ENCODE measurements around the gene ANXA2R.
"Not testable (repeated sequence)": the region's sequence is repeated elsewhere in the genome, so short reads cannot be mapped to it uniquely, and the experiment has no call there.

Gene ANXA2R, protein sequence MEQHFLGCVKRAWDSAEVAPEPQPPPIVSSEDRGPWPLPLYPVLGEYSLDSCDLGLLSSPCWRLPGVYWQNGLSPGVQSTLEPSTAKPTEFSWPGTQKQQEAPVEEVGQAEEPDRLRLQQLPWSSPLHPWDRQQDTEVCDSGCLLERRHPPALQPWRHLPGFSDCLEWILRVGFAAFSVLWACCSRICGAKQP
- 40.4 to 50.0 reads per million in 2 donors for total RNA-seq

DNA sequence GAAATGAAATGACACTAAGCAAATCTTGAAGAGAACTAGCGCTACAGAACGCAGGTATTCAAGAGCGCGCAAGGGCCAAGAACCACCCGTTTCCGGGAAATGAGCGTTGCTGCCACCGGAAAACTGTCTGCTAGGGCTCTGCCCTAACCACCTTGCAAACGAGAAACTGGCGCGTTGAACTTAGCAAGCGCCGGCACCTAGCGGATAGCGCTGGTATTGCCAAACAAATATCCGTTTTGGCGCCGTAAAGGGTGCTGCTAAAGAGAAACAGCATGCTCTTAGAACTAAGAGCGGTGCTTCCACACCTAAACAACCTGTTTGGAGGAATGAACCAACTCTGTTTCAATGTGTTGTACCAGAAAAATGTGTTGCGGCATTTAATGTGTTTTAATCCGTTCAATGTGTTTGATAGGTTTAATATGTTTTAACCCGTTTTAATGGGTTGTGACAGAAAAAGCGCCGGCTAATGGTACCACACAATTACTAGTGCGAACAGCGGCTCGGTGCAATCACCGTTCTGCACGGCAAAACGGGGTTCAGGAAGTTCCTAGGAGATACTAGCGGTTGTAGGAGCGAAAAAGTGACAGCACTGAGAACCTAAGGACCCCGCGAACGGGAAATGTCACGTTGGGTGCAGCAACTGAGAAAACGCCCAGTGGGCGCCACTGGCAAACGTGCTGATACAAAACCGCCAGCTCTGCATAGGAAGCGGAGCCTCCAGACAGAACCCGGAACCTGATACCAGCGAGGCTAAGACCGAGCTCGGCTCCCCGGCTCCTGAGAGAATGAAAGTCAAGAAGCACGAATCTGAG is at the start of gene ANXA2R:
ANXA2R (minus strand) TSS at position 33 of the 812 bp plus-strand sequence. CDS start 273 bp downstream, outside the sequence.
- DNase-seq, result peak; percentile 84

DNA sequence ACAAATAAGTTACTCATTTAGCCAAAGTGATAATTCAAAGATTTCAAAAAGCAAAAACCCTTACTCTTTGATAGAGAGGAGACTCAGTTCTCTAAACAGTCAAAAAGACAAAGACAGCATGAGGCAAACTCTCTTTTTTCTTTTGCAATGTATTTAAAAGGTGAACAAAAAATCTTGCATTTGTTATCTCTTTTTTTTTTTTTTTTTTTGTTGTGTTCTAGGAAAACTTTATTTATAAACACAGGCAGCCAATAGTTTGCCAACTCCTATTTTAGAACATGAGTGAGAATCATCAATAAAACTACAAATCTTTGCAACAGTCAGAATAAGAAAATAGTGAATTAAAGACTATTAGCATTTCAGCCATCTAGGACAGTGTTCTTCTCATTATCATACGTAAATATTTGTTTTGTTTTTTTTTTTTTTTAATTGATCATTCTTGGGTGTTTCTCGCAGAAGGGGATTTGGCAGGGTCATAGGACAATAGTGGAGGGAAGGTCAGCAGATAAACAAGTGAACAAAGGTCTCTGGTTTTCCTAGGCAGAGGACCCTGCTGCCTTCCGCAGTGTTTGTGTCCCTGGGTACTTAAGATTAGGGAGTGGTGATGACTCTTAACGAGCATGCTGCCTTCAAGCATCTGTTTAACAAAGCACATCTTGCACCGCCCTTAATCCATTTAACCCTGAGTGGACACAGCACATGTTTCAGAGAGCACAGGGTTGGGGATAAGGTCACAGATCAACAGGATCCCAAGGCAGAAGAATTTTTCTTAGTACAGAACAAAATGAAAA is 46.2 kb upstream of the ANXA2R start:
- DNase-seq, result not testable (repeated sequence)

DNA sequence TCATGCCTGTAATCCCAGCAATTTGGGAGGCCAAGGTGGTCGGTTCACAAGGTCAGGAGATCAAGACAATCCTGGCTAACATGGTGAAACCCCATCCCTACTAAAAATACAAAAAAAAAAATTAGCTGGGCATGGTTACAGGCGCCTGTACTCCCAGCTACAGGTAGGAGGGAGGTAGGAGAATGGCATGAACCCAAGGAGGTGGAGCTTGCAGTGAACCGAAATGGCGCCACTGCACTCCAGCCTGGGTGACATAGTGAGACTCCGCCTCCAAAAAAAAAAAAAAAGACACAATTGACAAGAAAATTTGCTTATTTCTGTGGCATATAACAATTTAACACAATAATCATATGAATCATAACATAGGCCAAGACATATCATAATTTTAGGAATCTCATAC is 45.3 kb upstream of the ANXA2R start:
- no peak for DNase-seq

DNA sequence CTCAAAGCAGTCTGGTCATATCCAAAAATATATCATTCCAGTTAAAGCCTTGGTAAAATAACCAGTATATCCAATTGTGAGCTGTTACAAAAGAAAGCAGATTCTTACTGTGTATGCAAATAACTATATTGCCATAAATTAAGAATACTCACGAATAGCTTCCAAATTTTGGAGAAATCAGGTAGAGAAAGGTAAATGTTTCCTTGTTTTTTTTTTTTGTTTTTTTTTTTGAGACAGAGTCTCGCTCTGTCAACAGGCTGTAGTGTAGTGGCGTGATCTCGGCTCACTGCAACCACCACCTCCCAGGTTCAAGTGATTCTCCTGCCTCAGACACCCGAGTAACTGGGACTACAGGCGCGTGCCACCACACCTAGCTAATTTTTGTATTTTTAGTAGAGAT is 44.3 kb upstream of the ANXA2R start:
- DNase-seq, result not testable (repeated sequence)

DNA sequence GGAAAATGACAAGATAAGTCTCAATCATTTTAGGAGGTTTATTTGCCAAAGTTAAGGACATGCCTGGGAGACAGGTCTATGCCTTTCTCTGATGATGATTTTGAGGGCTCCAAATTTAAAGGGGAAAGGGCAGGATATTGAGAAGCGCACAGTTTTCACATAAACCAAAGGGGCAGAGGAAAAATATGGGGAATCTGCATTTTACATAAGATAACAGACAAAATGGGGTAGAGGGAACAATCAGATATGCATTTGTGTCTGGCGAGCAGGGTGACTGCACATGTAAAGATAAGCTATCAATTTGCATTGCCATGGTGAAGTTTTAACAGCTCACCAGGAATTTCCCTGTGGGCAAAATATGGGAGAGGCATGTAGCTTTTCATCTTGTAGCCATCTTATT is 41.2 kb upstream of the ANXA2R start:
- DNase-seq, result not testable (repeated sequence)

DNA sequence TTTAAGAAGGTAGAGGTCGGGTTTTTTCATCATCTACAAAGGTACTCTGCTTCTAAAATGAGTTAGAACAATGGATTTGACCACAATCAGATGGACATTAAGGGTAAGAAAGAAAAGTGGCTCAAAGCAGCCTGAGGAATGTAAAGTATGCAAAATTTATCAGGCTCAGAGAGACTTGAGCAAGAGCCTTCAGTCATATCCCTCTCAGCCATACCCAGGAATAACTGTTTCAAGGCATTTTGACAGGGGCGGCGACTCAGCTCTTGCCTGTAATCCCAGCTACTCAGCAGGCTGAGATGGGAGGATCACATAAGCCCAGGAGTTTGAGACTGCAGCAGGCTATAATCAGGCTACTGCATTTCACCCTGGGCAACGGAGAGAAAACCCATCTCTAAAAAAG is 38.8 kb upstream of the ANXA2R start:
- DNase-seq, result no peak

DNA sequence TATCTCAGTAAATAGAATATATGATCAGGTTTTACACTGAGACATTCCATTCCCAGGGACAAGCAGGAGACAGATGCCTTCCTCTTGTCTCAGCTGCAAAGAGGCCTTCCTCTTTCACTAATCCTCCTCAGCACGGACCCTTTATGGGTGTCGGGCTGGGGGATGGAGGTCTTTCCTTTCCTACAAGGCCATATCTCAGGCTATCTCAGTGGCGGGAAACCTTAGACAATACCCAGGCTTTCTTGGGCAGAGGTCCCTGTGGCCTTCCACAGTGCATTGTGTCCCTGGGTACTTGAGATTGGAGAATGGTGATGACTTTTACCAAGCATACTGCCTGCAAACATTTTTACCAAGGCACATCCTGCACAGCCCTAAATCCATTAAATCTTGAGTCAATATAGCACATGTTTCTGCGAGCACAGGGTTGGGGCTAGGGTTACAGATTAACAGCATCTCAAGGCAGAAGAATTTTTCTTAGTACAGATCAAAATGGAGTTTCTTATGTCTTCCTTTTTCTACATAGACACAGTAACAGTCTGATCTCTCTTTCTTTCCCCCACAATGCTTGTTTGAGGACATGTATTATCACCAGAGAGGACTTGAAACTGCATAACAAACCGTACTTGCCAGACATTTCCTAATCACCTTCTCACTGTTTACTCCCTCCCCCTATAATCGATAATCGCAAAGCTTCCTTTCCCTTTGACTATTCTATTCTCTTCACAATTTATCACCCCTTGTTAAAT is 37.5 kb upstream of the ANXA2R start:
- DNase-seq, result not testable (repeated sequence)

DNA sequence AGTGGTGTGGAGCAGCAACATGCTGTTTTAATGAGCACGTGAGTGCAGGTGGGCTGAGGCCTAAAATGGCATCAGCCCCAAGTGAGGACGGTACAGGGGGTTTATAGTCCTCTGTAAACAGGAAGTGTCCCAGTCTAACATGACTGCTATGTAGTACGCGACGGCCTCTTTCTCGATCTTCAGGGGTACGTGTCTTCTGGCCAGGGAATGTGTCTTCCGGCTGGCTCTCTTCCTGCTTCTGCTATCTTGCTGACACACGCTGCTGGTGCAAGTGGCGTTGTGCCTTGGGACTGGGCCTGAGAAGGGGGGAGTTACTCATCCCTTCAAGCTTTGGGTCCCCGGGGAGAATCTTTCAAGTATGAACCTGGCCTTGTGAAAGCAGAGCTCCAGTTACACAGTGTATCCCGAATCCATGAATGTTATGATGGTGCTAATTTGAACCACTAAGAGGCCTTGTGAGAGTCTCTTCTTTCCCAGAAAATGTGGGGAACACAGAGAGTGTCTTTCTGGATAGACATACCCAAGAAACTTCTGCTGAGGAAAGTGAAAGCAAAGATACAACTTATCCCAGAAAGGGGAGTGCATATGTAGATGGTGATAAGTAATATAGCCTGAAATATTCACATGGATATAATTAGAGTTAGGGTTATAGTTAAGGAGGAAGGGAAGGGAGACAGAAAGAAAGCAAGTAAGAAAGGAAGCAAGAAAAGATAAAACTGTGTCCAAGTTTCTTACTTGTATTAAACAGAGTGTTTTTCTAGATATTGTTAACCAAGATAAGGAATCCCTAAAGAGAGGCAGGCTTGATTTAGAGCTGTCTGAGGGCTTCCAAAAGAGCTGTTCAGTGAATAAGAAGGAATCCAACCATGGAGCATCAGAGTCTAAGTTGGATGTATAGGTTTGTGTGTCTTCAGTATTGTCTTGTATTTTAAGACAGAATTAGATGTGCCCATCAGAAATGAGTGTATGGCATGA is 35.5 kb upstream of the ANXA2R start:
- no peak for DNase-seq

DNA sequence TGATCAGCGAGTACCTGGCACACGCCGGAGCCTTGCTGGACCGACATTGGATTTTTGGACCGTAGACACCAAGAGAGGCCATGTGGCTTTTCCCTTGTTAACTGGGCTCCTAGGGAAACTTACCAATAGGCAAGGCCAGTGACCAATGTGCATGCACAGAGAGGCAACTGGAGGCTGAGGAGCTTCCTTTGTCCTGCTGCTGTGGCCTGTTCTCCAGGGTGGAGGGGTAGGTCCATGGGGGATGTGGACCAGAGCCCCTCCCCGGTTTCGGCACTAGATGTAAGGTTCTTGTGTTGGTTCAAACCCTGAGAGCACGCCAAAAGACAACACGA is 34.8 kb upstream of the ANXA2R start:
- DNase-seq, result no peak

DNA sequence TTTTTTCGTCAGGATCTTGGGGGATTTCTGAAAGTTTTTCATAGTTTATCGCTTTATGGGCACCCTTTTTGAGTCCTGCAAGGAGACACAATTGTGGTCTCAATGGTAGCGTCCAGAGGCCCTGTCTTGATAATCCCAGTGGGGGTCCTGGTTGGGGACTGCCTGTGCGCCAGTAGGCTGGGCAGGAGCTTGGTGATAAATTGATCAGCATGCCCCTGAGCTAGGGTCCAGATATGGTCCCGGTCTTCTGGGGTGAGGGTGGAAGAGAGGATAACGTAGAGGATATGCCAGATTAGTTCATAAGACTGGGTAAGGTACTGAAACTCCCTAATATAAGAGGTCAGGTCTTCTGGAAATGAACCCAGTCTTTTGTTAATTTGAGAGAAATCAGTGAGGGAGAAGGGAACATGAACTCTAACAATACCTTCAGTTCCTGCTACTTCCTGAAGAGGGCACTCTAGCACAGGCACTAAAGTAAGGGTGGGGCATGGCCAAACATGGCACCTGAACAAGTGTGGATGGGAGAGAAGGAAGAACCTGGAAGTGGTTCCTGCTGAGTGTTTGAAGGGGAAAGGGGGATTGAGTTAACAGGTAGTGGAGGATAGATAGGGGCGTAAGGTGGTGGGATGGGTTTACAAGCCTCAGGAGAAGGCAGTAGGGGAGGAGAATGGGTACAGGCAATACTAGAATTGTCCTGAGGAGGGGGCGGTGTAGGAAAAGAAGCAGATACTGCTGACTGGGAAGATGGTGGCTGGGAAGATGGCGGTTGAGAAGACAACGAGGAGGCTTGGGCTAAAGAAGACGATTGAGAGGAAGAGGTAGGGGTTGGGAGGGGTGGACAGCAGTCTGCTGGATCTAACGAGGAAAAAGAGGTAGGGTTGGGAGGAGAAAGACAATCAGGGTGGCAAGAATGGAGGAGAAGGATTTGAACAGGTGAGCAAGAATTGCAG is 33.8 kb upstream of the ANXA2R start:
- DNase-seq, result peak; percentile 23

DNA sequence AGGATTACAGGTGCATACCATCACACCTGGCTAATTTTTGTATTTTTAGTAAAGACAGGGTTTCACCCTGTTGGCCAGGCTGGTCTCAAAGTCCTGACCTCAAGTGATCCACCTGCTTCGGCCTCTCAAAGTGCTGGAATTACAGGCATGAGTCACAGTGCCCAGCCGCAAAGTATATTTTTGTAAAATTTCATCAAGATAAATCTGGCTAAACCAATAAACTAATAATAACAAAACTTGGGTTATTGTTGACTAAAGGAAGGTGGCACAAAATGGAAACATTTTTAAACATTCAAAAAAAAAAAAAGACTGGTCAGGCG is 29.2 kb upstream of the ANXA2R start:
- DNase-seq, result not testable (repeated sequence)

DNA sequence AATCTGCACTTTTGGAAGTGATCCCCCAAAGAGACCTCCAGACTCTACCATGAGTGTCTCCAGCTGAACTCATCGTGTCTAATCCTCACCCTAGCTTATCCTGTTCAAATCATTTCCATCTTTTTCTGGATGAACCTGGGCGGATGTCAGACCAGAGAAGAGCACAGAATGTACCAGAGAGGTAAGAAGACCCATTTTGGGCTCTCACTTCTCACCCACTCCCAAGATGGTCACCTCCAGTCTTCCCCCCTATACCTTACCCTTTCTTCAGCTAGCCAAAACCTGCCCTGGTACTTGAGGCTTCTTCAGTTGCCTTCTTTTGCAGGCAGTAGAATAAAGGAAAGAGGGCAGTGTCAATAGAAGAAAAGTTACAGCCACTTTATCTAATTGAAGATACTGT is 27.9 kb upstream of the ANXA2R start:
- no peak for DNase-seq

DNA sequence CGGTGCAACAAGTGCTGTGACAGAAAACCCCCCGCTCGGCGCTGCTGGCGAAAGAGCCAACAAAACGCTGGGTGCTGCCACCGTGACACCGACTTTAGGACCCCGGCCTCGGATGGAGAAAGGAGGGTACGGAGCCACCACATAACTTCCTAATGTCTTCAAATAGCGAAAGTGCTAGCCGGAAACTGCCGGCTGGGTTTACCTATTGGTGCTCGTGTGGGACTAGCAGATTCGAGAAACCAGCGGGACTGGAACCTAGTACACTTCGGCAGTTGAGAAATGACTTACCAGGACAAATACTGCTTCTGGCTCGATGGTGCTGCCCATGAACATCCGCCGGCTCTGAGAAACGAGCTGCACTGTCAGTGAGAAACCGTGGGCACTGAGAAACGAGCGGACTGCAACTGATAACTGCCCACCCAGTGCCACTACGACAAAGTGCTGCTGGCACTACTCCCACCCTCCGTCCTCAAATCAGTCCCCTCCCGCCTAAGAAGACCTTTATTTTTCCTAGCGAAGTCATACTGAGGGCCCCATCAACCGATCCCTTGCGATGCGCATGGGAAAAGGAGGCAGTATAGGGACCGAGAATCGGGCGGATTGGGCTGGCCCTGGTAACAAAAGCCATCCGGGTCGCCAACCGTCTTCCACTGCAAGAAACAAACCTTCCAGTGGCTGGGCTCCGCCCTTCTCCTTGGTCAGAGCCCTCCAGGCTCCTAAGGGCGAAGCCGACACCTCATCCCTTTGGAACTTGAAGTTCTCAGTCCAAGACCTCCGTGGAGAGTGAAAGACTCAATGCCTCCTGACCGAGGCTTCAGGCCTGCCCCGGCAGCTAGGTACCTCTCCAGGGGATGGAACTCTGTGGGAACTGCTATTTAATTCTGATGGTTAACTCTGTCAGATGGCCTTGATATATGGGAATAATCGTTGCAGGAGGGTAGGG is 27.0 kb upstream of the ANXA2R start:
- DNase-seq, result peak; percentile 86

DNA sequence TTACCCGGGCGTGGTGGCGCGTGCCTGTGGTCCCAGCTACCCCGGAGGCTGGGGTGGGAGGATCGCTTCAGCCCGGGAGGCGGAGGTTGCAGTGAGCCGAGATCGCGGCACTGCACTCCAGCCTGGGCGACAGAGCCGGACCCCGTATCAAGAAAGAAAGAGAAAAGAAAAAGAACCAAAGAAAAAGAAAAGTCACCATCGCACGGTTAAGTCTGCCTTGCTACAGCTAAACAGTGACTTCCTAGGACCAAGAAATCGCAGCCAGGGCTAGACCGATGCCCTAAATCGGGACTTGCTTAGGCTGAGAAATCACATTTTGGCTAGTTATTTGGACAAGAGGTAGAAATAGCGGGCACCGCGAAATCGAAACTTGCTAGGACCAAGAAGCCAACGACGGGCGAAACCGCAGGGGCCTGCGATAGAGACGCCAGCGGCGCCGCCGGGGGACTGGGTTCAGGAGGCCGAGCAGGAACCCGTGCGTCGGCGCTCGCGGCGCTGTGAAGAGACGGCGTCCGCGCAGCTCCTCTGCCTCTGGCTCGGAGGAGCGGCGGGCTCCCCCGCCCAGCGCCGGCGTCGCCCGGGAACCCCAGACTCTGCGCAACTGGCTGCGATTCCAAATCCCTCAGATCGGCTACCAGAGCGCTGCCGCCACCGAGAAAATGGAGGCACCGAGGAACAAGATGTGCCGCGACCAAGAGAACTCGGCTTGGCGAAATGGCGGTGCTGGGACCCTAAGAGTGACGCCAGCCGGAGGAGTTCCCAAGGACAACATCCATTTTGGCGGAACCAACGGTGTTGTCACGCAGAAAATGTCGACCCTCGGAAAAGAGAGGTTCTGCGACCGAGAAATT is 26.1 kb upstream of the ANXA2R start:
- peak; percentile 62 for DNase-seq

DNA sequence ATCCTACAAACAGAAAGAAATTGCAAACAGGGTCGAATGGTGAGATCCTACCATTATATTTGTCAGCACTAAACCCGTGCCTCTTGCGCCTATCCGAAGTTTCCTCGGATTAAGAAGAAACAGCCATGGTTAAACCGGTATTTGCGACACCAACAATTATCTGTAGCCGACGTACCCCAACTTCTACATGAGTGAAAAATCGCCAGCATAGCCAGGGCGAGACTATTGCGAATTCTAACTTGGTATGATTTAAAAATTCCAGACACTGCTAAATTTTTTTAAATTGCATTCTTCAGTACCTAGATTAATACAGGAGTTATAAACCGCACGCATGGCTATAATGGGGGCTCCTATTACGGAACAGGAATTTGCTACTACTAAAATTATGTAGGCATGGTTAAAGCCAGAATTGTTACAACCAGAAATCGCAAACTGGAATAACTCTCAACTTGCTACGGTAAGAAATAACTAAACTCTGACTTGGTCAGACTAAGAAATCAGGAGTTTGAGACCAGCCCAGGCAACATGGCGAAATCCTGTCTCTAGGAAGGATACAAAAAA is 25.3 kb upstream of the ANXA2R start:
- DNase-seq, result no peak

DNA sequence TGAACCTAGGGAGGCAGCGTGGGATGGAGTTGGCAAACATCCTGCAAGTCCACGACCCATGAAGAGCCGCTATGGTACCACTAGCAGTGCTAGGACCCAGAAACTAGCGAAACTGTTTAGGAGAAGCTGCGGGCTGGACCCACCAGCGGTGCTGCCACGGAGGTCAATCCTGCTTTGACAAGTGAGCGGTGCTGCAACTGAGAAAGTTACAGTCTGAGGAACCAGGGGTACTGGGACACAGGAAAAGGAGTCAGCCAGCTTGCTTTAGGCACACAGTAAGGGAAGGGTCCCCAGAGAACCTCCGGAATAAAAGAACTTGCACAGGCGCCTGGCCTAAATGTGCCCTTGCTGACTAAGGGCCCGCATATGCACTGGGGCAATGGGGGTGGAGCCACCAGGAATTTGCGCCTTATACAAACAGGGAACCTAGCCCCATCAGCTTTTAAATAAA is 23.6 kb upstream of the ANXA2R start:
- DNase-seq, result no peak

DNA sequence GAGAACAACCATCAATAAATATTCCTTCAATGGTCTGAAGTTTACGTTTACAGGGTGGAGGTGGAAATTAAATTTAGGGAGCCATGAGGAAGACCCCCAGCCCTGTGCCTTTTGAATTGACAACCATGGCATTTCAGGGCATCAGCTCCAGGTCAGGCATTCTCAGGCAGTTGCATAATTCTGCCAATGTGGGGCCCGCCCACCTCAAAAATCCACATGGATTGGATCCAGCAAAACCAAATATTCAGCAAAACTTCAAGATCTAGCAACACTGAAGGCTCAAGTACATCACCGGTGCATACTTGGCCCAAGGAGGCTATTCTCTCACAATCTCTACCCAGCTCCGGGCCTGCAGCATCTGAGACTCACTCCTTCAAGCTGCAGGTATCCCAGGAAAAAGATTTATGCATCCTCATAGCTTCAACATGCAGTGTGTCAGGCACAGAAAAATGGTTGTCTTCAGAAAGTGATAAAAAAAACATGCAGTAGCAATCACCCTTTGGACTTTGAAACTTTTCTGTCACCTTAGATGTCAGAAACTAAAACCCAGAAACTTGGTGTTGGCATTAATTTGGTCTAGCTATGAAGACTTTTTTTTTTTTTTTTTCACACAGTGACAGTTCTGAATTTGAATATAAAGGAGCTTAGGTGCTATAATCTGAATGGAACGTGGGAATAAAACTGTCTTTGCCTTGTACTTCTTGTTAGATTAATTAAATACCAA is 21.4 kb upstream of the ANXA2R start:
- no peak for DNase-seq
